ENCODE data around the gene RBM5. TPM values are rescaled to one million over a fixed set of nuclear protein-coding genes. Genes with fewer than 3 reads are reported as not detected.

The RBM5 gene
- total RNA-seq, 1 donor from 2014 or later = 179 TPM

- H3K4me3 ChIP-seq (ENCODE audit: low read length in 3 of 3) = no peak overlapping the region
- H3K9ac ChIP-seq (ENCODE audit: low read depth in 1 of 3, low read length in 3 of 3) = no peak overlapping the region
- no peaks in the 10 kb centered on the region for H3K9me3 ChIP-seq (ENCODE audit: control insufficient read depth in 3 of 3, low read length in 3 of 3)
- no peaks in the 10 kb centered on the region for H3K27me3 ChIP-seq (ENCODE audit: control insufficient read depth in 3 of 3, insufficient read depth in 3 of 3, low read length in 3 of 3)
- peaks cover 0 to 4% (median 0%) of the 10 kb centered on the region in 3 donors for H3K4me1 ChIP-seq (ENCODE audit: control insufficient read depth in 3 of 3, insufficient read depth in 3 of 3, low read length in 3 of 3)
- no peaks in the 10 kb centered on the region for H3K36me3 ChIP-seq (ENCODE audit: control insufficient read depth in 3 of 3, insufficient read depth in 3 of 3, low read length in 3 of 3)
- H3K27ac ChIP-seq (ENCODE audit: low read depth, low read length) = no peak overlapping the region
Measured at GRCh38 chr3:50147861-50148260, 59.1 kb downstream of the RBM5 start.

DNA sequence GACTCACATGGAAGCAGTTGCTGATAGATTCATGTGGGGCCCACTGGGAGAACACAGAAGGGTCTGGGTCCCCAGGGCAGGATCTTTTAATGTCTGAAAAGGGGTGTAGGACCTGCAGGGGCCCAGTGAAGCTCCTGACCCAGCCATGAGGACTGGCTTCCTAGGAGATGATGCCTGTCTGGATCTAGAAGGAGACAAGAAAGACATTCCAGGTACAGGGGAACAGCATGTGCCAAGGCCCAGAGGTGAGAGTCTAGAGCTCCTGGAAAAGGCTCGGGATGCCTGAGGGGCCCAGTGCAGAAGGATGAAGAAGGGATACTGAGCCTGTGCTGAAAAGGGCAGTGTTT is 61.7 kb downstream of the RBM5 start:
- H3K4me3 ChIP-seq (ENCODE audit: low read length in 3 of 3) = no peak overlapping the region
- H3K4me1 ChIP-seq (ENCODE audit: control insufficient read depth in 3 of 3, insufficient read depth in 3 of 3, low read length in 3 of 3) = peaks cover 0 to 8% (median 5%) of the 10 kb centered on the region in 3 donors
- H3K27ac ChIP-seq (ENCODE audit: low read depth, low read length) = no peak overlapping the region
- H3K9me3 ChIP-seq (ENCODE audit: control insufficient read depth in 3 of 3, low read length in 3 of 3) = no peaks in the 10 kb centered on the region
- no peaks in the 10 kb centered on the region for H3K27me3 ChIP-seq (ENCODE audit: control insufficient read depth in 3 of 3, insufficient read depth in 3 of 3, low read length in 3 of 3)
- H3K36me3 ChIP-seq (ENCODE audit: control insufficient read depth in 3 of 3, insufficient read depth in 3 of 3, low read length in 3 of 3) = no peaks in the 10 kb centered on the region
- H3K9ac ChIP-seq (ENCODE audit: low read depth in 1 of 3, low read length in 3 of 3) = no peak overlapping the region

- Histone ChIP-seq H3K27ac (ENCODE audit: low read depth, low read length) (no peak overlapping the region), H3K4me1 (ENCODE audit: control insufficient read depth in 3 of 3, insufficient read depth in 3 of 3, low read length in 3 of 3) (peaks cover 6 to 13% (median 11%) of the 10 kb centered on the region in 3 donors), H3K36me3 (ENCODE audit: control insufficient read depth in 3 of 3, insufficient read depth in 3 of 3, low read length in 3 of 3) (no peaks in the 10 kb centered on the region), H3K4me3 (ENCODE audit: low read length in 3 of 3) (no peak overlapping the region), H3K9me3 (ENCODE audit: control insufficient read depth in 3 of 3, low read length in 3 of 3) (no peaks in the 10 kb centered on the region), H3K27me3 (ENCODE audit: control insufficient read depth in 3 of 3, insufficient read depth in 3 of 3, low read length in 3 of 3) (no peaks in the 10 kb centered on the region), H3K9ac (ENCODE audit: low read depth in 1 of 3, low read length in 3 of 3) (no peak overlapping the region)
Measured at GRCh38 chr3:50150863-50151686, 62.4 kb downstream of the RBM5 start.

DNA sequence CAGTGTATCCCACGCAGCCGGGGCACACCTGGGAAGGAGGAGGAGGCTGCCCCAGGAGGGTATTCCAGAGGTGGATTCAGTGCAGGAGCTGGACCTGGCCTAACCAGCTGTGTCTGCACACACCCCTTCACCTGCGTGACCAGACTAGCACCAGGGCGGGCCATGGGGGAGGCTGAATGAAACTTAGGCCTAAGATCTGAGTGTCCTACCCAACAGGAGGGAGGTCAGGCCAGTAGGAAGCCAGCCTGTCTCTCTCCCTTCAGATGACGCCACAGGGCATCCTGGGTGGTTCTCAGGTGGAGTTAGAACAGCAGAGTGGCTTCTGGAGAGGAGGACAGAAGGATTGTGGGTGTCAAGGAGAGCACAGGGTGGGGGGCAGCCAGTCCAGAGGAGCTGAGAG is 63.0 kb downstream of the RBM5 start:
- Histone ChIP-seq H3K27me3 (ENCODE audit: control insufficient read depth in 3 of 3, insufficient read depth in 3 of 3, low read length in 3 of 3) (no peaks in the 10 kb centered on the region), H3K4me1 (ENCODE audit: control insufficient read depth in 3 of 3, insufficient read depth in 3 of 3, low read length in 3 of 3) (peaks cover 8 to 18% (median 16%) of the 10 kb centered on the region in 3 donors), H3K27ac (ENCODE audit: low read depth, low read length) (no peak overlapping the region), H3K4me3 (ENCODE audit: low read length in 3 of 3) (no peak overlapping the region), H3K9ac (ENCODE audit: low read depth in 1 of 3, low read length in 3 of 3) (no peak overlapping the region), H3K9me3 (ENCODE audit: control insufficient read depth in 3 of 3, low read length in 3 of 3) (no peaks in the 10 kb centered on the region), H3K36me3 (ENCODE audit: control insufficient read depth in 3 of 3, insufficient read depth in 3 of 3, low read length in 3 of 3) (no peaks in the 10 kb centered on the region)

- Histone ChIP-seq H3K4me1 (ENCODE audit: control insufficient read depth in 3 of 3, insufficient read depth in 3 of 3, low read length in 3 of 3) (peaks cover 16 to 36% (median 31%) of the 10 kb centered on the region in 3 donors), H3K9me3 (ENCODE audit: control insufficient read depth in 3 of 3, low read length in 3 of 3) (no peaks in the 10 kb centered on the region), H3K9ac (ENCODE audit: low read depth in 1 of 3, low read length in 3 of 3) (peak overlapping the region in 1 of 3 donors; percentile 70), H3K27ac (ENCODE audit: low read depth, low read length) (no peak overlapping the region), H3K36me3 (ENCODE audit: control insufficient read depth in 3 of 3, insufficient read depth in 3 of 3, low read length in 3 of 3) (no peaks in the 10 kb centered on the region), H3K4me3 (ENCODE audit: low read length in 3 of 3) (peak overlapping the region in 2 of 3 donors; percentile 37 to 65), H3K27me3 (ENCODE audit: control insufficient read depth in 3 of 3, insufficient read depth in 3 of 3, low read length in 3 of 3) (no peaks in the 10 kb centered on the region)
Measured at GRCh38 chr3:50153782-50154475, 65.2 kb downstream of the RBM5 start.

- Histone ChIP-seq H3K9me3 (ENCODE audit: control insufficient read depth in 3 of 3, low read length in 3 of 3) (no peaks in the 10 kb centered on the region), H3K4me3 (ENCODE audit: low read length in 3 of 3) (peak overlapping the region in 2 of 3 donors; percentile 37 to 65), H3K36me3 (ENCODE audit: control insufficient read depth in 3 of 3, insufficient read depth in 3 of 3, low read length in 3 of 3) (no peaks in the 10 kb centered on the region), H3K27ac (ENCODE audit: low read depth, low read length) (no peak overlapping the region), H3K4me1 (ENCODE audit: control insufficient read depth in 3 of 3, insufficient read depth in 3 of 3, low read length in 3 of 3) (peaks cover 18 to 40% (median 37%) of the 10 kb centered on the region in 3 donors), H3K9ac (ENCODE audit: low read depth in 1 of 3, low read length in 3 of 3) (peak overlapping the region in 1 of 3 donors; percentile 70), H3K27me3 (ENCODE audit: control insufficient read depth in 3 of 3, insufficient read depth in 3 of 3, low read length in 3 of 3) (no peaks in the 10 kb centered on the region)
Measured at GRCh38 chr3:50154476-50154839, 65.7 kb downstream of the RBM5 start.

- Histone ChIP-seq H3K9ac (ENCODE audit: low read depth in 1 of 3, low read length in 3 of 3) (peak within 1 kb of the TSS; percentile 73 to 83 (median 73)), H3K4me3 (ENCODE audit: low read length in 3 of 3) (peak within 1 kb of the TSS; percentile 48 to 75 (median 64)), H3K27ac (ENCODE audit: low read depth, low read length) (no peak within 1 kb of the TSS), H3K4me1 (ENCODE audit: control insufficient read depth in 3 of 3, insufficient read depth in 3 of 3, low read length in 3 of 3) (peaks cover 18 to 42% (median 40%) of the 10 kb centered on the region in 3 donors), H3K9me3 (ENCODE audit: control insufficient read depth in 3 of 3, low read length in 3 of 3) (no peaks in the 10 kb centered on the region), H3K36me3 (ENCODE audit: control insufficient read depth in 3 of 3, insufficient read depth in 3 of 3, low read length in 3 of 3) (peaks cover 0 to 1% (median 0%) of the 10 kb centered on the region in 3 donors), H3K27me3 (ENCODE audit: control insufficient read depth in 3 of 3, insufficient read depth in 3 of 3, low read length in 3 of 3) (no peaks in the 10 kb centered on the region)
Measured at GRCh38 chr3:50154840-50155490, 66.2 kb downstream of the RBM5 start, which contains the start of gene SEMA3F. SEMA3F (plus strand) TSS chr3:50155324; CDS start chr3:50159623, 4,299 bp downstream.

GRCh38 chr3:50155491-50155878 is 66.8 kb downstream of the RBM5 start:
- Histone ChIP-seq H3K4me1 (ENCODE audit: control insufficient read depth in 3 of 3, insufficient read depth in 3 of 3, low read length in 3 of 3) (peaks cover 18 to 46% (median 45%) of the 10 kb centered on the region in 3 donors), H3K27me3 (ENCODE audit: control insufficient read depth in 3 of 3, insufficient read depth in 3 of 3, low read length in 3 of 3) (no peaks in the 10 kb centered on the region), H3K9ac (ENCODE audit: low read depth in 1 of 3, low read length in 3 of 3) (peak overlapping the region; percentile 73 to 83 (median 73)), H3K4me3 (ENCODE audit: low read length in 3 of 3) (peak overlapping the region; percentile 48 to 75 (median 64)), H3K36me3 (ENCODE audit: control insufficient read depth in 3 of 3, insufficient read depth in 3 of 3, low read length in 3 of 3) (peaks cover 0 to 2% (median 0%) of the 10 kb centered on the region in 3 donors), H3K9me3 (ENCODE audit: control insufficient read depth in 3 of 3, low read length in 3 of 3) (no peaks in the 10 kb centered on the region), H3K27ac (ENCODE audit: low read depth, low read length) (no peak overlapping the region)

DNA sequence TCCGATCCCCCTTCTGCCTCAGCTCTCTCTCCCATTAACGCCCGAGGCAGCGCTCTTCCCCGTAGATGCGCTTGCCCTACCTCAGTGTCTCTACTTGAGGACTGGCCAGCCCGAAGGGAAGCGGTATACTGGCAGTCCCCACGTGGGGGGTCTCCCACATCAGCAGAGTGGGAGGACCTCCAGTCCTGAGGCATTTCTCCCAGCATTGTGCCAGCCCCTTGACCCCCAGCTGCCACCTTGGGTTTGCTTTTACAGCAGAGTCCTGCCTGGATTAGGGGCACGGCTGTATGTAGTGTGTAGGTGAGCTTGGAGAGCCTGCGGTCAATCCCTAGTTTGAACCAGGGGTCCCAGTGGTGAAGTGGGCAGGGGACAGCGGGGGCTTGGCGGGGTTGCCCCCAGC is 67.2 kb downstream of the RBM5 start:
- H3K27ac ChIP-seq (ENCODE audit: low read depth, low read length) = no peak overlapping the region
- peak overlapping the region; percentile 73 to 83 (median 73) for H3K9ac ChIP-seq (ENCODE audit: low read depth in 1 of 3, low read length in 3 of 3)
- H3K27me3 ChIP-seq (ENCODE audit: control insufficient read depth in 3 of 3, insufficient read depth in 3 of 3, low read length in 3 of 3) = no peaks in the 10 kb centered on the region
- H3K4me3 ChIP-seq (ENCODE audit: low read length in 3 of 3) = peak overlapping the region; percentile 48 to 75 (median 64)
- H3K4me1 ChIP-seq (ENCODE audit: control insufficient read depth in 3 of 3, insufficient read depth in 3 of 3, low read length in 3 of 3) = peaks cover 18 to 47% (median 46%) of the 10 kb centered on the region in 3 donors
- no peaks in the 10 kb centered on the region for H3K9me3 ChIP-seq (ENCODE audit: control insufficient read depth in 3 of 3, low read length in 3 of 3)
- H3K36me3 ChIP-seq (ENCODE audit: control insufficient read depth in 3 of 3, insufficient read depth in 3 of 3, low read length in 3 of 3) = peaks cover 0 to 2% (median 0%) of the 10 kb centered on the region in 3 donors

Measured in skeletal muscle tissue (tissue), 4 donors.